Measurements from ENCODE around the gene SIVA1. TPM values are rescaled to one million over a fixed set of nuclear protein-coding genes. Genes with fewer than 3 reads are reported as not detected.

SIVA1 gene
- total RNA-seq, 1 experiment from 2014 or later, result 128 TPM

- TF ChIP-seq AFF4 (CRISPR knock-in tag; IDR thresholded peaks at IDR 0.05; ENCODE audit: borderline replicate concordance), result no peak
- no peak for TF ChIP-seq ZSCAN18 (CRISPR knock-in tag; IDR thresholded peaks at IDR 0.05)
- TF ChIP-seq IRF1 (CRISPR knock-in tag; IDR thresholded peaks at IDR 0.05), result no peak
- TF ChIP-seq ZNF219 (CRISPR knock-in tag; IDR thresholded peaks at IDR 0.05; ENCODE audit: borderline replicate concordance), result no peak
- no peak for TF ChIP-seq HMGA2 (CRISPR knock-in tag; IDR thresholded peaks at IDR 0.05)
- TF ChIP-seq KAT7 (CRISPR knock-in tag; IDR thresholded peaks at IDR 0.05; ENCODE audit: borderline replicate concordance), result no peak
- TF ChIP-seq ZBTB43 (CRISPR knock-in tag; IDR thresholded peaks at IDR 0.05), result no peak
- no peak; the same call in 1 of the 2 replicates for TF ChIP-seq TEAD1 (CRISPR knock-in tag; IDR thresholded peaks at IDR 0.05)
- TF ChIP-seq JUN (CRISPR knock-in tag; IDR thresholded peaks at IDR 0.05), result no peak; the same call in 1 of the 2 replicates
- TF ChIP-seq FOXK1 (CRISPR knock-in tag; IDR thresholded peaks at IDR 0.05), result peak; percentile 52; the same call in 1 of the 2 replicates
- TF ChIP-seq AR (CRISPR knock-in tag; IDR thresholded peaks at IDR 0.05), result no peak
- no peak for TF ChIP-seq SOX15 (CRISPR knock-in tag; IDR thresholded peaks at IDR 0.05)
- no peak for TF ChIP-seq MXD4 (CRISPR knock-in tag; IDR thresholded peaks at IDR 0.05; ENCODE audit: borderline replicate concordance)
- TF ChIP-seq ZNF396 (CRISPR knock-in tag; IDR thresholded peaks at IDR 0.05; ENCODE audit: borderline replicate concordance), result no peak
- TF ChIP-seq GABPB1 (CRISPR knock-in tag; IDR thresholded peaks at IDR 0.05), result no peak
- TF ChIP-seq, protein P1, sequence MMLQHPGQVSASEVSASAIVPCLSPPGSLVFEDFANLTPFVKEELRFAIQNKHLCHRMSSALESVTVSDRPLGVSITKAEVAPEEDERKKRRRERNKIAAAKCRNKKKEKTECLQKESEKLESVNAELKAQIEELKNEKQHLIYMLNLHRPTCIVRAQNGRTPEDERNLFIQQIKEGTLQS (CRISPR knock-in tag; conservative IDR thresholded peaks at IDR 0.05), result no peak
- no peak for TF ChIP-seq ZNF232 (CRISPR knock-in tag; IDR thresholded peaks at IDR 0.05)
- TF ChIP-seq ETV6 (CRISPR knock-in tag; IDR thresholded peaks at IDR 0.05), result 0 out of 2 replicates have a peak, but pooled peaks have one; percentile 58
- TF ChIP-seq, protein P2, sequence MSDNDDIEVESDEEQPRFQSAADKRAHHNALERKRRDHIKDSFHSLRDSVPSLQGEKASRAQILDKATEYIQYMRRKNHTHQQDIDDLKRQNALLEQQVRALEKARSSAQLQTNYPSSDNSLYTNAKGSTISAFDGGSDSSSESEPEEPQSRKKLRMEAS (CRISPR knock-in tag; IDR thresholded peaks at IDR 0.05), result no peak
- TF ChIP-seq ZNF263 (CRISPR knock-in tag; IDR thresholded peaks at IDR 0.05; ENCODE audit: low read depth), result no peak
- TF ChIP-seq HMGXB4 (CRISPR knock-in tag; IDR thresholded peaks at IDR 0.05), result peak; percentile 52; the same call in 1 of the 2 replicates
- TF ChIP-seq RELA (CRISPR knock-in tag; IDR thresholded peaks at IDR 0.05; ENCODE audit: borderline replicate concordance), result no peak
- no peak for TF ChIP-seq PRRX2 (CRISPR knock-in tag; IDR thresholded peaks at IDR 0.05)
- TF ChIP-seq CREM (CRISPR knock-in tag; IDR thresholded peaks at IDR 0.05), result no peak
- no peak for TF ChIP-seq TEAD4 (CRISPR knock-in tag; IDR thresholded peaks at IDR 0.05)
- TF ChIP-seq MYBL2 (CRISPR knock-in tag; IDR thresholded peaks at IDR 0.05), result no peak
These were observed 48.0 kb downstream of the SIVA1 start, which contains the start of gene ZBTB42 (continued) for GRCh38 chr14:104800771-104801519.
